Activated B cell treated with CpG ODN at 0.5 μM for 24 hours (primary cell): Measurements from ENCODE around the gene ZNF574. TPM values are rescaled to one million over a fixed set of nuclear protein-coding genes. Genes with fewer than 3 reads are reported as not detected.

Source experiments
- ATAC-seq: fragments of 200-7000 bp; cut with Tn5 transposase; one replicate; pipeline ENCODE4 v1.10.0; 2021; ENCODE audit warnings: low read depth, mild to moderate bottlenecking, moderate library complexity
- CTCF ChIA-PET: fragments of 350-600 bp; sonication (Branson Sonifier 250); formaldehyde crosslinking; loops from one replicate; lab custom pipeline; 2021; ENCODE audit warnings: antibody characterized with exemption; lab: Charles Lee
- POLR2A ChIA-PET: fragments of 350-600 bp; sonication (Branson Sonifier 250); formaldehyde crosslinking; loops from one replicate; lab custom pipeline; 2021; ENCODE audit warnings: antibody characterized with exemption; lab: Charles Lee
- DNase-seq: peaks from one replicate; pipeline ENCODE4 v3.0.0; 2022
- H3K27ac Mint-ChIP-seq: one replicate; pipeline ENCODE4 v1.8.0; 2020; ENCODE audit warnings: mixed read lengths
- H3K27me3 Mint-ChIP-seq: one replicate; pipeline ENCODE4 v1.8.0; 2021; ENCODE audit warnings: mixed read lengths
- H3K36me3 Mint-ChIP-seq: one replicate; pipeline ENCODE4 v1.8.0; 2021; ENCODE audit warnings: low read depth, mixed read lengths
- H3K4me1 Mint-ChIP-seq: one replicate; pipeline ENCODE4 v1.8.0; 2021; ENCODE audit warnings: mixed read lengths
- H3K4me3 Mint-ChIP-seq: one replicate; pipeline ENCODE4 v1.8.0; 2020; ENCODE audit warnings: mild to moderate bottlenecking, mixed read lengths
- H3K9me3 Mint-ChIP-seq: one replicate; pipeline ENCODE4 v1.8.0; 2020; ENCODE audit warnings: mixed read lengths
- intact Hi-C: fragments of 100-400 bp; cut with micrococcal nuclease; formaldehyde crosslinking; loops from one replicate; pipeline ENCODE4 v1.15.1; 2024
- total RNA-seq: library from RNA; stranded (reverse); gene quantifications from 2 replicates; pipeline ENCODE4 v1.2.3, GENCODE V29; 2022
- TF ChIP-seq, protein P1 (sequence below): fragments of 200-600 bp; IDR thresholded peaks from one replicate; pipeline ENCODE4 v1.8.0; 2022; ENCODE audit warnings: antibody characterized with exemption, mild to moderate bottlenecking

The ZNF574 gene
- total RNA-seq, 1 donor from 2014 or later = 29.6 TPM

- peaks cover 35% of the 10 kb centered on the region for H3K4me1 Mint-ChIP-seq
- intact Hi-C loops = no loop called here
- no peaks in the 10 kb centered on the region for H3K27me3 Mint-ChIP-seq
- no peaks in the 10 kb centered on the region for H3K9me3 Mint-ChIP-seq
- ChIA-PET POLR2A (interaction anchor here (0.5 to 0.8 kb wide), 3 partner anchors 9 to 93 kb away, joined by 3 to 5 read pairs (median 3); no protein-coding TSS in a partner anchor), CTCF (interaction anchor here (1.8 to 2.0 kb wide), 2 partner anchors 9 to 15 kb away, joined by 4 to 7 read pairs; no protein-coding TSS in a partner anchor)
- no peak for DNase-seq
- TF ChIP-seq, protein P1, sequence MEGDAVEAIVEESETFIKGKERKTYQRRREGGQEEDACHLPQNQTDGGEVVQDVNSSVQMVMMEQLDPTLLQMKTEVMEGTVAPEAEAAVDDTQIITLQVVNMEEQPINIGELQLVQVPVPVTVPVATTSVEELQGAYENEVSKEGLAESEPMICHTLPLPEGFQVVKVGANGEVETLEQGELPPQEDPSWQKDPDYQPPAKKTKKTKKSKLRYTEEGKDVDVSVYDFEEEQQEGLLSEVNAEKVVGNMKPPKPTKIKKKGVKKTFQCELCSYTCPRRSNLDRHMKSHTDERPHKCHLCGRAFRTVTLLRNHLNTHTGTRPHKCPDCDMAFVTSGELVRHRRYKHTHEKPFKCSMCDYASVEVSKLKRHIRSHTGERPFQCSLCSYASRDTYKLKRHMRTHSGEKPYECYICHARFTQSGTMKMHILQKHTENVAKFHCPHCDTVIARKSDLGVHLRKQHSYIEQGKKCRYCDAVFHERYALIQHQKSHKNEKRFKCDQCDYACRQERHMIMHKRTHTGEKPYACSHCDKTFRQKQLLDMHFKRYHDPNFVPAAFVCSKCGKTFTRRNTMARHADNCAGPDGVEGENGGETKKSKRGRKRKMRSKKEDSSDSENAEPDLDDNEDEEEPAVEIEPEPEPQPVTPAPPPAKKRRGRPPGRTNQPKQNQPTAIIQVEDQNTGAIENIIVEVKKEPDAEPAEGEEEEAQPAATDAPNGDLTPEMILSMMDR = no peak
- peak overlapping the region; percentile 41 for H3K27ac Mint-ChIP-seq
- H3K4me3 Mint-ChIP-seq = no peak overlapping the region
- peaks cover 73% of the 10 kb centered on the region for H3K36me3 Mint-ChIP-seq
- ATAC-seq = no peak
These were observed 17.5 kb downstream of the ZNF574 start for GRCh38 chr19:42093505-42093904.

GRCh38 chr19:42093926-42094325, 18.0 kb downstream of the ZNF574 start:
- H3K36me3 Mint-ChIP-seq = peaks cover 76% of the 10 kb centered on the region
- TF ChIP-seq, protein P1 = no peak
- ChIA-PET POLR2A (interaction anchor here (1.0 kb wide), 1 partner anchor 8 kb away, joined by 4 read pairs; no protein-coding TSS in a partner anchor), CTCF (interaction anchor here (1.8 to 2.0 kb wide), 2 partner anchors 9 to 15 kb away, joined by 4 to 7 read pairs; no protein-coding TSS in a partner anchor)
- H3K9me3 Mint-ChIP-seq = no peaks in the 10 kb centered on the region
- no peak for DNase-seq
- intact Hi-C loops = no loop called here
- H3K27ac Mint-ChIP-seq = peak overlapping the region; percentile 24
- ATAC-seq = no peak
- H3K4me1 Mint-ChIP-seq = peaks cover 31% of the 10 kb centered on the region
- no peaks in the 10 kb centered on the region for H3K27me3 Mint-ChIP-seq
- H3K4me3 Mint-ChIP-seq = no peak overlapping the region

DNA sequence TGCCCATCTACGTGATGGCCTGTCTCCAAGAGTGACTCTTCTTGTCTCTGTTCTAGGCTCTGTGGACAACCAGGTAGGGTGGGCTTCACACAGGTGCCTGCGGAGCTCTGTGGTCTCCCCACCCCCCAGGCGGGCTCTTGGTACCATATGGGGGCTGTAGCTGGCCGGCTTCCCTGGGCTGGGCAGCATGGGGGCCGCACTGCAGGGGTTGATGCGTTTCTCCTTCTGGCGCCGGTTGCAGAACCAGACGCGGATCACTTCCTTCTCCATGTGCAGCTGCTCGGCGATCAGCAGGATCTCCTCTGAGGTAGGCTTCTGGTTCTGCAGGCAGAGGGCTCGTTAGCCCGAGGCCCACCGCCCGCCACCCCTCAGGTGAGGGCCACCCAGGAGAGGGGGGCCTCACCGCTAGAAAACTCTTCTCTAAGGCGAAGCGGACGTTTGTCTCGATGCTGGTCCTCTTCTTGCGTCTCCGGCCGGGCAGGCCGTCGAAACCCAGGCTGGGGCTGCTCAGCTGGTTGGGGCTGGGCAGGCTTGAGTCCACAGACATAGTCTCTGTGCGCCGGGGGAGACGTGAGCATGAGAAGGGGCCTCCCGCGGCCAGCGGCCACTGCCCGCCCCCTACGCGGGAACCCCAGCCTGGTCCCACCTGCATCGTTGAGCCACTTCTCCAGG, 19.3 kb downstream of the ZNF574 start:
- intact Hi-C loops = loop anchor here (5.0 kb wide), 1 partner anchor 37 kb away; the partner anchor contains the start of gene POU2F2
- no peak overlapping the region for H3K27ac Mint-ChIP-seq
- H3K27me3 Mint-ChIP-seq = no peaks in the 10 kb centered on the region
- TF ChIP-seq, protein P1 = no peak
- ATAC-seq = no peak
- H3K9me3 Mint-ChIP-seq = no peaks in the 10 kb centered on the region
- no peak overlapping the region for H3K4me3 Mint-ChIP-seq
- H3K36me3 Mint-ChIP-seq = peaks cover 80% of the 10 kb centered on the region
- H3K4me1 Mint-ChIP-seq = peaks cover 19% of the 10 kb centered on the region
- POLR2A ChIA-PET = interaction anchor here (0.7 to 2.3 kb wide), 3 partner anchors 9 to 34 kb away, joined by 3 to 15 read pairs (median 3); partner anchors contain the start of gene ZNF574
- DNase-seq = no peak
- CTCF ChIA-PET = interaction anchor here (0.8 to 2.0 kb wide), 2 partner anchors 11 to 13 kb away, joined by 3 to 7 read pairs; no protein-coding TSS in a partner anchor

- ATAC-seq = peak; percentile 21
- CTCF ChIA-PET = no interaction called here
- POLR2A ChIA-PET = interaction anchor here (0.7 to 2.3 kb wide), 3 partner anchors 8 to 33 kb away, joined by 3 to 15 read pairs (median 3); partner anchors contain the start of gene ZNF574
These were observed 19.9 kb downstream of the ZNF574 start for GRCh38 chr19:42095814-42096230.

More at GRCh38 chr19:42095814-42096230, 19.9 kb downstream of the ZNF574 start:
- no peaks in the 10 kb centered on the region for H3K27me3 Mint-ChIP-seq
- H3K4me3 Mint-ChIP-seq = no peak overlapping the region
- H3K27ac Mint-ChIP-seq = no peak overlapping the region
- H3K4me1 Mint-ChIP-seq = peaks cover 15% of the 10 kb centered on the region
- H3K36me3 Mint-ChIP-seq = peaks cover 77% of the 10 kb centered on the region
- DNase-seq = no peak
- intact Hi-C loops = loop anchor here (5.0 kb wide), 1 partner anchor 36 kb away; the partner anchor contains the start of gene POU2F2
- H3K9me3 Mint-ChIP-seq = no peaks in the 10 kb centered on the region
- TF ChIP-seq, protein P1 = no peak
